ENCODE measurements around the gene RIIAD1.

RIIAD1 gene

GRCh38 chr1:151711044-151711800, 10.1 kb upstream of the RIIAD1 start:
- Histone ChIP-seq H3K27ac (ENCODE audit: extremely low read depth, low read depth, low read length) (no peak overlapping the region), H3K36me3 (ENCODE audit: control insufficient read depth in 2 of 2, insufficient read depth in 1 of 2, low read length in 2 of 2) (no peaks in the 10 kb centered on the region), H3K4me3 (ENCODE audit: low read depth, low read length) (no peak overlapping the region), H3K9me3 (ENCODE audit: control insufficient read depth, insufficient read depth, low read depth, low read length) (no peaks in the 10 kb centered on the region), H3K4me1 (ENCODE audit: control insufficient read depth, insufficient read depth, low read length) (no peaks in the 10 kb centered on the region)
- ChIA-PET CTCF (interaction anchor here (1.5 kb wide), 1 partner anchor 18 kb away, joined by 4 read pairs; no protein-coding TSS in a partner anchor), POLR2A (no interaction called here)
- TF ChIP-seq ZNF416 (tag by site-specific recombination; IDR thresholded peaks at IDR 0.05): no peak
- TF ChIP-seq ZNF362 (tag by site-specific recombination; IDR thresholded peaks at IDR 0.05): no peak
- no peak for TF ChIP-seq ZNF221 (tag by site-specific recombination; IDR thresholded peaks at IDR 0.05; ENCODE audit: borderline replicate concordance)
- TF ChIP-seq ZNF785 (tag by site-specific recombination; IDR thresholded peaks at IDR 0.05): no peak
- TF ChIP-seq ZFP69B (tag by site-specific recombination; IDR thresholded peaks at IDR 0.05): no peak
- TF ChIP-seq ZNF10 (tag by site-specific recombination; IDR thresholded peaks at IDR 0.05): no peak
- no peak for TF ChIP-seq ZNF37A (tag by site-specific recombination; IDR thresholded peaks at IDR 0.05)
- TF ChIP-seq KLF8 (tag by site-specific recombination; IDR thresholded peaks at IDR 0.05): no peak
- no peak for TF ChIP-seq ZNF558 (tag by site-specific recombination; IDR thresholded peaks at IDR 0.05)
- no peak for TF ChIP-seq SCRT2 (tag by site-specific recombination; IDR thresholded peaks at IDR 0.05)
- TF ChIP-seq ZBTB49 (tag by site-specific recombination; IDR thresholded peaks at IDR 0.05; ENCODE audit: low read depth): no peak
- no peak for TF ChIP-seq ZNF23 (tag by site-specific recombination; IDR thresholded peaks at IDR 0.05; ENCODE audit: borderline replicate concordance)
- TF ChIP-seq ZNF548 (tag by site-specific recombination; IDR thresholded peaks at IDR 0.05): no peak

- H3K36me3 ChIP-seq (ENCODE audit: control insufficient read depth in 2 of 2, insufficient read depth in 1 of 2, low read length in 2 of 2): no peaks in the 10 kb centered on the region
- ChIA-PET CTCF (interaction anchor here (0.7 to 1.5 kb wide), 2 partner anchors 19 to 268 kb away, joined by 3 to 4 read pairs; no protein-coding TSS in a partner anchor), POLR2A (no interaction called here)
- no peaks in the 10 kb centered on the region for H3K4me1 ChIP-seq (ENCODE audit: control insufficient read depth, insufficient read depth, low read length)
- H3K27ac ChIP-seq (ENCODE audit: extremely low read depth, low read depth, low read length): no peak overlapping the region
- TF ChIP-seq ZBTB26 (tag by site-specific recombination; optimal IDR thresholded peaks at IDR 0.05) (no peak), ZNF514 (tag by site-specific recombination; IDR thresholded peaks at IDR 0.05) (no peak), MEIS1 (CRISPR knock-in tag; IDR thresholded peaks at IDR 0.05; ENCODE audit: borderline replicate concordance) (no peak), ZNF211 (tag by site-specific recombination; IDR thresholded peaks at IDR 0.05; ENCODE audit: low read depth) (no peak), ZSCAN5A (tag by site-specific recombination; IDR thresholded peaks at IDR 0.05) (no peak)
- H3K9me3 ChIP-seq (ENCODE audit: control insufficient read depth, insufficient read depth, low read depth, low read length): no peaks in the 10 kb centered on the region
- no peak overlapping the region for H3K4me3 ChIP-seq (ENCODE audit: low read depth, low read length)
Measured at GRCh38 chr1:151711951-151712350, 9.4 kb upstream of the RIIAD1 start.
